ENCODE results near the gene LIMCH1. TPM values are rescaled to one million over a fixed set of nuclear protein-coding genes. Genes with fewer than 3 reads are reported as not detected.
"Not testable (repeated sequence)": the region's sequence is repeated elsewhere in the genome, so short reads cannot be mapped to it uniquely, and the experiment has no call there.

The LIMCH1 gene
- polyA plus RNA-seq, 3 donors, result 107 to 120 (median 108) TPM

DNA sequence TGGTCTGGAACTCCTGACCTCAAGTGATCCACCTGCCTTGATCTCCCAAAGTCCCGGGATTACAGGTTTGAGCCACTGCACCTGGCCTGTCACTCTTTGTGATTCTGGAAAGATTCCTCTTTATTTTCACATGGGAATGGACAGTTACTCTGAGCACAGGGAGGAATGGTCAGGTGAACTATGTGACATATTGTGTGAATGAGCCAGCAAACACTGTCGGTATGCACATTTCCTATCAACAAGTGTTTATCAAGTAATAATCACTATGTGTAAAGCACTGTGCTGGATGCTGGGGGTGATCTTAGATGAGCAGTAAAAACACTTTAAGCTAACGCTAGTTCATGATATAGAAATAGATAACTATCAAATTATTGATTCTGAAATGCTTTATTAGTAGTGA, 97.5 kb downstream of the LIMCH1 start:
- no peak for DNase-seq (ENCODE audit: low read depth in 3 of 3, low spot score in 2 of 3)

GRCh38 chr4:41638203-41638602, 100.2 kb downstream of the LIMCH1 start:
- DNase-seq (ENCODE audit: low read depth in 3 of 3, low spot score in 2 of 3), result no peak

- no peak for DNase-seq (ENCODE audit: low read depth in 3 of 3, low spot score in 2 of 3)
Measured at GRCh38 chr4:41638866-41639265, 100.9 kb downstream of the LIMCH1 start.

DNA sequence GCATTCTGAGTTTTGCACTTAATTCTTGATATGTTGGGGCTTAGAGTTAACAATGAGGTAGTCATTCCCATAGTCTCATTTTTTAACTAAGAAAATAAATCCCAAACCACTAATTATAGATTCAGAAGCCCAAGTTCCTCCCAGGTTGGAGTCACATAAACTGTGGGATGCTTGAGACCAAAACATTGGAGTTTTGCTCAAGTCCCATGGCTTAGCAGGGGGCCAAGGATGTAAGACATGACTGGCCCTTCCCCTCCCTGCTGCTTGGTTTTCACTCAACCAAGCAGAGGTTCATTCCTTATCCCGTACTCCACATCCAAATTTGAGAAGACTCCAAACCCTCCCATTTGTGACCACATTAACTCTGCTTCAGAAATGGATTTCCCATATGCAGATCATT, 101.3 kb downstream of the LIMCH1 start:
- no peak for DNase-seq (ENCODE audit: low read depth in 3 of 3, low spot score in 2 of 3)

DNA sequence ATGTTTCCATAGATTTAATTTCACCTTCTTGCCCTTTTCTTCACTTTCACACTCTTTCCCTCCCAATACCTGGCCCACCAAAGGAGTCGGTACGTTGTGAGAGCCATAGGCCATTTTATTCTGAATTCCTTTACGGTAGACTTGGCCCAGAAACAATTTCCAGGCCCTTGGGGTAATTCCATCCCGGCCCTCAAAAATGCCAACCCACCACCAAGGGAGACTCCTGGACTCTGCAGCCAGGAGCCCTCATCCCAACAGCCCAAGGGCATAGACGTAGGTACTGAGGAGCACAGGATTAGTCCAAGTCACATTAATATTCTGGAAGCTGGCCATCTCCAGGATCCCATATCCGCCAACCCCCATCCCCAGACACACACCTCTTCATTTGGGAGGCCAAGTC, 102.9 kb downstream of the LIMCH1 start:
- no peak for DNase-seq (ENCODE audit: low read depth in 3 of 3, low spot score in 2 of 3)

GRCh38 chr4:41642746-41643145, 104.8 kb downstream of the LIMCH1 start:
- DNase-seq (ENCODE audit: low read depth in 3 of 3, low spot score in 2 of 3), result not testable (repeated sequence)

GRCh38 chr4:41643331-41643730, 105.4 kb downstream of the LIMCH1 start:
- DNase-seq (ENCODE audit: low read depth in 3 of 3, low spot score in 2 of 3), result no peak

DNA sequence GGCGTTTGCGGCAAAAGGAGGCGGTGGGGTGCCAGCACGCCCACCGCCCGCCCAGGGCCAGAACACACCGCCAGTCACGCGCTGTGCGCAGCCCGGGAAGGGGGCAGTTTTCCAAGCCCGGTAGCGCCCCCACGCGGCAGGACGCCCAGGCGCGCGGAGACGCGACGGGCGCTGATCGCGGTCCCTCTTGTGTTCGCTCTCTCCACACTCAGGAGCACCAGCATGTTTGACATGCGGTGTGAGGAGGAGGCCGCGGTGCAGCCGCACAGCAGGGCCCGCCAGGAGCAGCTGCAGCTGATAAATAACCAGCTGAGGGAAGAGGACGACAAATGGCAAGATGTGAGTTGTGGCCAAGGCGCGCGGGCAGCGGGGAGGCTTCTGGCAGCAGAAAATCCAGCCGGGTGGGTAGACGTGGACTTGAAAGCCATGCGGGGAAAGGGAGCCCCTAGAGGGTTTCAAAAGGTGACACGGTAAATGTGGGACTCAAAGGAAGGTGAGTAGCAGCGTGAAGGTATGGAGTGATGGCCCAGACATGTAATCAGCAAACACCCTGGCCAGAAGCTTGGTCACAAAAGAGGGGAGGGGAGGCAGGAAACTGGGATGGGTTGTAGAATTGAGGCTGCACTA, 106.4 kb downstream of the LIMCH1 start:
- peak; percentile 56 to 65 (median 59) for DNase-seq (ENCODE audit: low read depth in 3 of 3, low spot score in 2 of 3)

GRCh38 chr4:41644915-41645295, 106.9 kb downstream of the LIMCH1 start:
- DNase-seq (ENCODE audit: low read depth in 3 of 3, low spot score in 2 of 3), result no peak

DNA sequence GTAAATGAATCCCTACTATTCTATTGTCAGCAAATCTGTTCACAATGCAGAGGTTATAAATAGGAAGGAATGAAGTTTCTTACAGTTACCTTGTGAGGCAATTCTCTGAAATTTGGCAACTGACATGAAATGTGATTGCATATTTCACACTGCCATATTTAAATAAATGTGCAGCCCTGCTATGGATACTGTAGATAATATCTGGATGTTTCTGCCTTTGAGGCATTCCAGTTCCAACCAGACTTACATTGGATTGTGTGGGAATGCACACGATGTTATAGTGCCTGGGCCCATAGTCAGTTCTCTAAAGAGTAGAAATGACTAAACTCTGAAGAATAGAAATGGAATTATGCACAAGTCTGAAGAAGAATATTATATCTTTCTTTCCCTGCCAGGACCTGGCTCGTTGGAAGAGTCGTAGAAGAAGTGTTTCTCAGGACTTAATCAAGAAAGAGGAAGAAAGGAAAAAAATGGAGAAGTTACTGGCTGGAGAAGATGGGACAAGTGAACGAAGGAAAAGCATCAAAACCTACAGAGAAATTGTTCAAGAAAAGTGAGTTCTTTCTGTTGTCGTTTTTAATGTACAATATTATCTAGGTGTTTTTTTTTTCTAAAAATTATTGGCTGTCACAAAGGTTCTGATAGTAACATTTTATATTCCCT, 107.9 kb downstream of the LIMCH1 start:
- no peak for DNase-seq (ENCODE audit: low read depth in 3 of 3, low spot score in 2 of 3)

DNA sequence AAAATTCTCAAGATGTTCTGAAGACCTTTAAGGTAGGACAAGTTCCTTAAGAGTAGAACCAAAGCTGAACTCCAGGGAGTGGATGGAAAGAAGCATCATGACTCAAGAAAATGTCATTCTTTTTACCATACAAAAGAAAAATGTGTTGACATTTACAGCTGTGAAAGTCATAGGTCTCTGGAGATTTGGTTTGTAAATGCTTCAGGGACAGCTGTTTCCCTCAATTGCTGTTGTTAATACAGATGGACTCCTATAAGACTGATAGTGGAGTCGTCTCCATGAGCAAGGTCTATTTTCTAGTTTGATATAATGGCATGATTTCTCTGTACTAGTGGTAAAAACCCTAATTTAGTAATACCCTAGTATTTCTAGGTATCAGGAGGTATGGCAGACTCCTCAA, 108.9 kb downstream of the LIMCH1 start:
- no peak for DNase-seq (ENCODE audit: low read depth in 3 of 3, low spot score in 2 of 3)

DNA sequence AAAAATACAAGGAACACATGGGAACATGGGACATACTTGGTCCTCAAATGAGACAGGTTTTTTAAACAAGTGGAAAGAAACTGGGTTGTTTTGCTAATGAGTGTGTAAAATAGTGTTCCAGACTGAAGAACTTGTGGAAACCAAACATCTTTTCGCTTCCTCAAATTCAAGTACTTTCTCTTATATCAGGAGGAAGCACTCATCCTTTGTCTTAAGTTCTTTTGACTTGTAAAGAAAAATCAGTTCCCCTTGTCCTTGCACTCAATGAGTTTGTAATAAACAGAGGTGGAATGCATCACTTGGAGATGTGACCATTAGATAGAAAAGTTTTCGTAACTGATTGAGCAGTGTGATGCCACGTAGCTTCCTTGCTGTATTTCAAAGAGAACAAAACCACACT, 109.4 kb downstream of the LIMCH1 start:
- no peak for DNase-seq (ENCODE audit: low read depth in 3 of 3, low spot score in 2 of 3)

DNA sequence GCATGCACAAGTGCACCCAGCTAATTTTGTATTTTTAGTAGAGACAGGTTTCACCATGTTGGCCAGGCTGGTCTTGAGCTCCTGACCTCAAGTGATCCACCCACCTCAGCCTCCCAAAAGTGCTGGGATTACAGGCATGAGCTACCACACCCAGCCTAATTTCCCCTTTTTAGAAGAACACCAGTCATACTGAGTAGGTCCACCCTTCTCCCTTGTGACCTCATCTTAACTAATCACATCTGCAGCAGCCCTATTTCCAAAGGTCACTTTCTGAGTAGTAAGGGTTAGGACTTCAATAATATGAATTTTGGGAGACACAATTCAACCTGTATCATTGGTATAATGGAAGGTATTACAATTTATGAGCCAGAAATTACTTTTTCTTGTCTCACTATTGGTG, 113.2 kb downstream of the LIMCH1 start:
- DNase-seq (ENCODE audit: low read depth in 3 of 3, low spot score in 2 of 3), result not testable (repeated sequence)

GRCh38 chr4:41652971-41653370, 115.0 kb downstream of the LIMCH1 start:
- no peak for DNase-seq (ENCODE audit: low read depth in 3 of 3, low spot score in 2 of 3)

GRCh38 chr4:41653523-41653922, 115.6 kb downstream of the LIMCH1 start:
- no peak for DNase-seq (ENCODE audit: low read depth in 3 of 3, low spot score in 2 of 3)

DNA sequence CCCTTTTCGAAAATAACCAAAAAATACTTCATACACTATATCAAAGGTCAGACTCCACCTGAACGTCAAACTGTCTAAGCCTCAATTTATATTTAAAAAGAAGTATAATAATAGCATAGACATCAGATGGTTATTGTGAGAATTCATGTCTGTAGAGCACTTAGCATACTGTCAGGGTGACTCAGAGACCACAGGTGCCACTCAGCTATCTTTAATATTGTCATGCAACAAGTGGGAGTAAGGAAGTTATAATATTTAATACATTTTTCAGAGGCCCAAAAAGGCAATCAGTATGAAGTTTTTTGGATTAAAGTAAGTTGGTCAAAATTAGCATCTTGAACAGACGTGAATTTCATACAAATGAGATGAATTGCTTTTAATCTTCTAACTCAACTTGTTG, 117.2 kb downstream of the LIMCH1 start:
- no peak for DNase-seq (ENCODE audit: low read depth in 3 of 3, low spot score in 2 of 3)

DNA sequence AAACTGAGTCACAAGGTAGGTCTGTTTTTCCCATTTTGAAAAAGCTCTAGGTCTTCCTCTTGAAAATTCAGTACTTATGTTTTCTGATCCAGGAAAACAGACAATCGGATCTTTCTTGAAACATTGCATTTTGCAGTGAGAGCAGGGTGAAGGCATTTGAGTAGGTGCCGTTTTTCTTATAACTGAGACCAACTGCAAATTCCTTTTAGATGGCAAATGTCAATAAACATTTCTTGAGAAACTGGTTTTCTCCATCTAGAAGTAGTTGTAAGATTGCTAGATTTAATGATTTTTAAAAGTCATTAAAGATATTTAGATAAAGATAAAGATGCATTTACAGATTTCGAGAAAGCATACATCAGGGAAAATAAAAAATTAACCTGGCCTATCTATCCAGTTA, 118.1 kb downstream of the LIMCH1 start:
- DNase-seq (ENCODE audit: low read depth in 3 of 3, low spot score in 2 of 3), result no peak

GRCh38 chr4:41656572-41657520, 118.9 kb downstream of the LIMCH1 start:
- no peak for DNase-seq (ENCODE audit: low read depth in 3 of 3, low spot score in 2 of 3)

GRCh38 chr4:41657561-41657960, 119.6 kb downstream of the LIMCH1 start:
- DNase-seq (ENCODE audit: low read depth in 3 of 3, low spot score in 2 of 3), result no peak

DNA sequence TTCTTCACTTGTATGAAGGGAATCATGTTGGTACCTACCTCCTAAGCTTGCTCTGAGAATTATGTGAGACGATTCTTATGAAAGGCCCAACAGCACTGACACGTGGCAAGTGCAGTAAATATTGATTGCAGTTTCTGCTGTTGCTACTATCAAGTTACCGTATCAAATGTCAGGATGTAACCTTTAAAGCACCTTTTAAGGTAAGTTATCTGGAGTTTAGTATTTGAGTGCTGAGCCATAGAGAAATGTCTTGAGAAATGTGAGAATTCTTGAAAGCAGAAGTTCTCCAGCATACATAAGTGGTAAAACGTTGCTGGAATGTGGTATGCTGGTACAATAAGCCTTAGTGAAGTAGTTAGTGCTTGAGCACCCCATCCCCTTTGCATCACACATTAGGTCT, 120.2 kb downstream of the LIMCH1 start:
- DNase-seq (ENCODE audit: low read depth in 3 of 3, low spot score in 2 of 3), result no peak

DNA sequence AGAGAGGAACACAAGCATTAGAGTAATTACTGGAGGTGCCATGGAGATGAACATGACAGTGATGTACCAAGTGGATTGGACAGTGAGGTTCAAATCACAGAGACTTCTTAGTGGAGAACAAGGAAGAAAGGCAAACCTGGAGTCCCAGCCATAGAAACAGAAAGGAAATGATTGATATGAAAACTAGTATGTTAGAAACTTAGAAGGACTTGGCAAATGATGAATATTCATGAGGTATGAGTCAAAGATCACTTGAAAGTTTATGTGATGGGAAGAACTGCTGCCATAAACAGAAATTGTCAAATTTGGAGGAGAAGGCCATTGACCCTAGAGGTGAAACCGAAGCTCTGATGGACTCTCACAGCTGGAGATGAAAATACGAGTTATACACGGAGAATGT, 122.4 kb downstream of the LIMCH1 start:
- DNase-seq (ENCODE audit: low read depth in 3 of 3, low spot score in 2 of 3), result no peak
